Body of pancreas (tissue), 4 donors: ENCODE data around the gene ADCK2.

Source experiments
- CTCF ChIP-seq, 7 experiments: fragments of 450-650 bp in 4 of 7; fragments of 200-600 bp in 3 of 7; sonication (generic) in 3 of 7; IDR thresholded peaks; one replicate each; pipeline ENCODE4 v1.5.1; 2016 to 2019; ENCODE audit warnings: antibody characterized with exemption in 7 of 7
- POLR2A ChIP-seq, 3 donors: fragments of 450-650 bp; IDR thresholded peaks; one replicate each; pipeline ENCODE4 v1.6.1; 2016; ENCODE audit warnings: antibody characterized with exemption in 3 of 3, mild to moderate bottlenecking in 2 of 3

DNA sequence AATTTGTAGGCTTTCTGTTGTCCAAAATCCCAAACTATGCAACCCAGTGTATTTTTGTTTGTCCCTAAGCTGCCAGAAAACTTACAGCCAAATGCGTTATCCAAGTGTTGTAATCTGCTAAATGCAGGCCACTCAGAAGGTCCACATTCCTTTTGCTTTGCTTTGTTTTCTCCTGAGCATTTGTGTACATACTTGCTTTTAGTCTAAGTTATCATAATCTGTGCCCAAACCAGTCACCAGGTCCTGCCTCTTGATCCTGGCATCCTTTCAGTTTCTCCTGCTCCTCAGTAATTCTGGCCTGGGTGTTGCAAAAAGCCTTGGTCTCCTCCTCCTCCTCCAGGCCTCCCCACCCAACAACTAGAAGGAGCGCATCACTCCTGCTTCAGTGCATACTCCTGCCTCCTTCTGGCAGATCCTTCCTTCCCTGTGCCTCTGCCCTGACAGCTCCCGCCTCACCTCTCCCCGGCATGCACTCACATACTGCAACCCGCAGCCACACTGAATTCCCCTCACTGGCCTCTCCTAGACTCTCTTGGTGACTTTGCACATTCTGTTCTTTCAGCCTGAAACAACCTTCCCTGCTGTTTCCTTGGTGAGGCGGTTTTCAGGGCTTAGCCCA, 34.5 kb upstream of the ADCK2 start:
- TF ChIP-seq CTCF (IDR thresholded peaks at IDR 0.05): no peak
- no peak for TF ChIP-seq POLR2A (IDR thresholded peaks at IDR 0.05)
